Activated CD8-positive, alpha-beta T cell treated with anti-CD3 and anti-CD28 coated beads for 36 hours (primary cell): Measurements from ENCODE around the gene TEDDM1. TPM values are rescaled to one million over a fixed set of nuclear protein-coding genes. Genes with fewer than 3 reads are reported as not detected.

ENCODE experiments used
- ATAC-seq: fragments of 200-7000 bp; cut with Tn5 transposase; one replicate; pipeline ENCODE4 v1.10.0; 2021; ENCODE audit warnings: mild to moderate bottlenecking, moderate library complexity
- CTCF ChIA-PET: fragments of 350-600 bp; sonication (Branson Sonifier 250); formaldehyde crosslinking; loops from one replicate; lab custom pipeline; 2021; ENCODE audit warnings: antibody characterized with exemption; lab: Charles Lee
- POLR2A ChIA-PET: fragments of 350-600 bp; sonication (Branson Sonifier 250); formaldehyde crosslinking; loops from one replicate; lab custom pipeline; 2021; ENCODE audit warnings: antibody characterized with exemption; lab: Charles Lee
- DNase-seq: peaks from one replicate; pipeline ENCODE4 v3.0.0-alpha.2; 2020
- H3K27ac Mint-ChIP-seq: one replicate; pipeline ENCODE4 v1.8.0; 2021; ENCODE audit warnings: mild to moderate bottlenecking, mixed read lengths
- H3K27me3 Mint-ChIP-seq: one replicate; pipeline ENCODE4 v1.8.0; 2021; ENCODE audit warnings: mixed read lengths
- H3K36me3 Mint-ChIP-seq: one replicate; pipeline ENCODE4 v1.8.0; 2021; ENCODE audit warnings: low read depth, mixed read lengths
- H3K4me1 Mint-ChIP-seq: one replicate; pipeline ENCODE4 v1.8.0; 2021; ENCODE audit warnings: low read depth, mixed read lengths
- H3K4me3 Mint-ChIP-seq: one replicate; pipeline ENCODE4 v1.8.0; 2021; ENCODE audit warnings: mild to moderate bottlenecking, moderate library complexity, mixed read lengths
- H3K9me3 Mint-ChIP-seq: one replicate; pipeline ENCODE4 v1.8.0; 2021; ENCODE audit warnings: mixed read lengths
- intact Hi-C: fragments of 100-400 bp; cut with micrococcal nuclease; formaldehyde crosslinking; loops from one replicate; pipeline ENCODE4 v1.10.0; 2022
- total RNA-seq, 2 experiments: library from RNA; stranded (reverse); gene quantifications; one replicate each; pipeline ENCODE4 v1.2.3, GENCODE V29; 2021
- TF ChIP-seq, protein P1 (sequence below): fragments of 200-600 bp; IDR thresholded peaks from one replicate; pipeline ENCODE4 v1.8.0; 2022; ENCODE audit warnings: antibody characterized with exemption, mild to moderate bottlenecking

Gene TEDDM1
- total RNA-seq, 2 experiments from 2014 or later, result not detected

DNA sequence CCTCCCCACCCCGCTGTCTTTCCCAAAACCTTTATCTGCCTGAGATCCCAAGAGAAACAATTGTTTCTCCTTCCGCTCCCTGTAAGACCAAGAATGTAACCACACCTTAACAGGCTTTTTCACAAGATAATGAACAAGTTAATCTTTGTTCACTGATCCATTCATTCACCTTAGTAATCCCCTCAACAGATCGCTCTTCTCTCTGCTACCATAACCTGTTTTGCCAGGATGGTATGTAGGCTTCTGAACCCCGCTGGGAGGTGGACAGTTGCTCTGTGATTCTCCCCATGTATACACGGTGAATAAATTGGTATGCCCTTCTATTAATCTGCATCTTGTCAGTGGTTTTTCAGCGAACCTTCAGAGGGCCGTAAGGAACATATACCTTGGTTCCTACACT is 30.8 kb upstream of the TEDDM1 start:
- DNase-seq (no peak), ATAC-seq (no peak)
- peaks cover 19% of the 10 kb centered on the region for H3K4me1 Mint-ChIP-seq
- H3K27ac Mint-ChIP-seq, result peak overlapping the region; percentile 56
- no peaks in the 10 kb centered on the region for H3K27me3 Mint-ChIP-seq
- CTCF ChIA-PET, result interaction anchor here (0.9 to 1.8 kb wide), 2 partner anchors 34 to 356 kb away, joined by 3 to 5 read pairs; no protein-coding TSS in a partner anchor
- intact Hi-C loops, result no loop called here
- H3K4me3 Mint-ChIP-seq, result no peak overlapping the region
- TF ChIP-seq, protein P1, sequence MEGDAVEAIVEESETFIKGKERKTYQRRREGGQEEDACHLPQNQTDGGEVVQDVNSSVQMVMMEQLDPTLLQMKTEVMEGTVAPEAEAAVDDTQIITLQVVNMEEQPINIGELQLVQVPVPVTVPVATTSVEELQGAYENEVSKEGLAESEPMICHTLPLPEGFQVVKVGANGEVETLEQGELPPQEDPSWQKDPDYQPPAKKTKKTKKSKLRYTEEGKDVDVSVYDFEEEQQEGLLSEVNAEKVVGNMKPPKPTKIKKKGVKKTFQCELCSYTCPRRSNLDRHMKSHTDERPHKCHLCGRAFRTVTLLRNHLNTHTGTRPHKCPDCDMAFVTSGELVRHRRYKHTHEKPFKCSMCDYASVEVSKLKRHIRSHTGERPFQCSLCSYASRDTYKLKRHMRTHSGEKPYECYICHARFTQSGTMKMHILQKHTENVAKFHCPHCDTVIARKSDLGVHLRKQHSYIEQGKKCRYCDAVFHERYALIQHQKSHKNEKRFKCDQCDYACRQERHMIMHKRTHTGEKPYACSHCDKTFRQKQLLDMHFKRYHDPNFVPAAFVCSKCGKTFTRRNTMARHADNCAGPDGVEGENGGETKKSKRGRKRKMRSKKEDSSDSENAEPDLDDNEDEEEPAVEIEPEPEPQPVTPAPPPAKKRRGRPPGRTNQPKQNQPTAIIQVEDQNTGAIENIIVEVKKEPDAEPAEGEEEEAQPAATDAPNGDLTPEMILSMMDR, result no peak
- H3K36me3 Mint-ChIP-seq, result no peaks in the 10 kb centered on the region
- POLR2A ChIA-PET, result no interaction called here
- no peaks in the 10 kb centered on the region for H3K9me3 Mint-ChIP-seq

DNA sequence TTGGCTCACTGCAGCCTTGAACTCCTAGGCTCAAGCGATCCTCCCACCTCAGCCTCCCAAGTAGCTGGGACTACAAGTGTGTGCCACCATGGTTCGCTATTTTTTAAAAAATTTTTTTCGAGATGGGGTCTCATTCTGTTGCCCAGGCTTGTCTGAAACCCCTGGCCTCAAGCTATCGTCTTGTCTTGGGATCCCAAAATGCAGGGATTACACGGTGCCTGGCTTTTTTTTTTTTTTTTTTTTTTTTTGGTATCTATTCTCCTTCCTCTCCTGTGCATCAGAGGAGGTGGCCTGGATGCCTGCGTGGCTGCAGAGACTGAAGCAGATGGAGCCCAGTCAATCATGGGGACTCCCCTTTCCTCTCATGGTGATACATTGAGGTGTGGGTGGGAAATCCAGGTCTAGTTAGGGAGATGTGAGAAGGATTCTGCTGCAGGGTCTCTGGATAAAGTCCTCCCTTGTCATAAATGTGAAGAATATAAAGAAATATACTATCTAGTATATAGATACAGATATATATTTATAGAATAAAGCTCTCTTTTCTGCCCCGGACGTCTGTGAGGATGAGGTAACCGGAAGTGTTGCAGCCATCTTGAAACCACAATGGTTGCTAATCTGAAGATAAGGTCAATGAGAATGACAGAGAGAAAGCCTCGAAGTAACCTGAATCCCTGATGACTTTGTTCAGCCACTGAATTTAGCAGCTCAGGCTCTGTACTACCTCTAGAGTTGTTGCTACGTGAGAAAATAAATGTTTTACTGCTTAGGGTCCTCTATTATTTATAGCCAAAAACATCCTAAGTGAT is 30.0 kb upstream of the TEDDM1 start:
- CTCF ChIA-PET, result interaction anchor here (1.8 kb wide), 1 partner anchor 356 kb away, joined by 5 read pairs; no protein-coding TSS in a partner anchor
- peak; percentile 92 for ATAC-seq
- POLR2A ChIA-PET, result no interaction called here
- H3K9me3 Mint-ChIP-seq, result no peaks in the 10 kb centered on the region
- H3K36me3 Mint-ChIP-seq, result no peaks in the 10 kb centered on the region
- H3K4me1 Mint-ChIP-seq, result peaks cover 19% of the 10 kb centered on the region
- no peaks in the 10 kb centered on the region for H3K27me3 Mint-ChIP-seq
- peak; percentile 73 for DNase-seq
- H3K4me3 Mint-ChIP-seq, result peak overlapping the region; percentile 34
- peak overlapping the region; percentile 52 for H3K27ac Mint-ChIP-seq
- intact Hi-C loops, result no loop called here
- TF ChIP-seq, protein P1, result no peak

DNA sequence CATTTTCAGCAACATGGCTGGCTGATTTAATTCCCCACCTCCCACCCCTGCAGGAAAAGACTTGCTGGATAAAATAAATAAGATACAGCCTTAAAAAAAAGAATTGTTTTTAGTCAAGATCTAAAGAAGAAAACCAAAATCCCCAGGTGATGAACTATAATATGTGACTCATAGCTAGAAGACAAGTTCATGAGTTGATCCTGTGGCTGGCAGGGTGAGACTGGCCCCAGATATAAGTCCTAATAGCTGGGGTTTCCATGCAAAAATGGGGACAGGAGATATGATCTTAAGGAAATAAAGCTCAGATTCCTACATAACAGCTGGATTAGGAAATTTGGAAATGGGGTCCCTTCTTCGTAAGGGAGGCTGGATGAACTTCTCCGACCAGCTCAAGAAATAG is 27.6 kb upstream of the TEDDM1 start:
- ChIA-PET POLR2A (no interaction called here), CTCF (interaction anchor here (0.8 to 1.3 kb wide), 3 partner anchors 31 to 357 kb away, joined by 3 to 8 read pairs (median 3); no protein-coding TSS in a partner anchor)
- Mint-ChIP-seq H3K27me3 (no peaks in the 10 kb centered on the region), H3K4me1 (peaks cover 19% of the 10 kb centered on the region), H3K27ac (no peak overlapping the region), H3K9me3 (no peaks in the 10 kb centered on the region), H3K36me3 (no peaks in the 10 kb centered on the region), H3K4me3 (no peak overlapping the region)
- no peak for ATAC-seq
- TF ChIP-seq, protein P1, result no peak
- DNase-seq, result peak; percentile 18
- intact Hi-C loops, result no loop called here

DNA sequence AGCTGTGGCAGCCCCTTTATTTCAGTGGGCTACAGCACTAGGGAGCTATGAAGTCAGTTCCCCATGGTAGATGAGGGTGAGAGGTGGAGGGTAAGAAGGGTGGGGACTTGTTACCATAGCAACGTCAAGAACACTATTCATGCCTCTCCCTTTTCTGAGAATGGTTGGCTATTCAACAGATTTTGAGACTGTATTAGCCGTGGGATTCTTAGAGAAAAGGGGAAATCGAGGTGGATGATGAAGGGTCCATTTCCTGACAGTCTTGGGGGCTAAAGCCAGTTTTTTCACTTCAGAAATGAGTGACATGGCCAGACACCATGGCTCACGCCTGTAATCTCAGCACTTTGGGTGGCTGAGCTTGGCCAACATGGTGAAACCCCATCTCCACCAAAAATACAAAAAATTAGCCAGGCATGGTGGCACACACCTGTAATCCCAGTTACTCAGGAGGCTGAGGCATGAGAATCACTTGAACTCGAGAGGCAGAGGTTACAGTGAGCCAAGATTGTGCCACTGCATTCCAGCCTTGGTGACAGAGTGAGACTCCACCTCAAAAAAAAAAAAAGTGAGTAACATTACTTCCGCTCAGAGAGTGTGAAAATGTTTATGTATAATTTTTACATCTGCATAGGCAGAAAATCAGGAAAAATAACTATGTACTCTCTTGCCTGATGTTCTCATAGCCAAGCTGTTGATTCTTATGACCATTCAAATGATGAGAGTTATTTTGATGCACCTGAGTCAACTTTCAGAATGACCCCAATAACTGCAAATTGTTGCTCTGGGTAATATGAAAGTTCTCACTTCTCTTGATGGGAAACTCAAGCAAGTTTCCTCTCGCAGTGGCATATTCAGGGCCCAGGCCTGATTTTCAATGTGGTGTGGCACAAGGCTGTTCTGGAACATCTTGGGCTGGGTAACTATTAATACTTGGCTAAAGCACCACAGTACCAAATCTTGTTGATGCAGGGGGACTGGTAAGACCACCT is 26.3 kb upstream of the TEDDM1 start:
- H3K36me3 Mint-ChIP-seq, result no peaks in the 10 kb centered on the region
- TF ChIP-seq, protein P1, result no peak
- no peaks in the 10 kb centered on the region for H3K9me3 Mint-ChIP-seq
- no peak for ATAC-seq
- intact Hi-C loops, result no loop called here
- no peak for DNase-seq
- no peak overlapping the region for H3K4me3 Mint-ChIP-seq
- H3K4me1 Mint-ChIP-seq, result peaks cover 19% of the 10 kb centered on the region
- ChIA-PET POLR2A (no interaction called here), CTCF (interaction anchor here (0.8 to 2.1 kb wide), 2 partner anchors 30 to 820 kb away, joined by 3 to 9 read pairs; no protein-coding TSS in a partner anchor)
- H3K27ac Mint-ChIP-seq, result no peak overlapping the region
- H3K27me3 Mint-ChIP-seq, result peaks cover 1% of the 10 kb centered on the region
